Forelimb muscle (tissue), 1 donor: Measurements from ENCODE around the gene BCL6. TPM values are rescaled to one million over a fixed set of nuclear protein-coding genes. Genes with fewer than 3 reads are reported as not detected.
A peak's percentile ranks its signal among the peaks of the same experiment; 100 is the strongest.

ENCODE experiments used
- DNase-seq: peaks from one replicate; pipeline ENCODE4 v3.0.0-alpha.2; 2013; ENCODE audit warnings: low read depth
- polyA plus RNA-seq: library from polyadenylated mRNA; unstranded; fragments of 120-200 nt; gene quantifications from one replicate; pipeline ENCODE4 v1.2.1, GENCODE V29; 2013; ENCODE audit not compliant: insufficient read length

The BCL6 gene
- 30.6 TPM for polyA plus RNA-seq

DNA sequence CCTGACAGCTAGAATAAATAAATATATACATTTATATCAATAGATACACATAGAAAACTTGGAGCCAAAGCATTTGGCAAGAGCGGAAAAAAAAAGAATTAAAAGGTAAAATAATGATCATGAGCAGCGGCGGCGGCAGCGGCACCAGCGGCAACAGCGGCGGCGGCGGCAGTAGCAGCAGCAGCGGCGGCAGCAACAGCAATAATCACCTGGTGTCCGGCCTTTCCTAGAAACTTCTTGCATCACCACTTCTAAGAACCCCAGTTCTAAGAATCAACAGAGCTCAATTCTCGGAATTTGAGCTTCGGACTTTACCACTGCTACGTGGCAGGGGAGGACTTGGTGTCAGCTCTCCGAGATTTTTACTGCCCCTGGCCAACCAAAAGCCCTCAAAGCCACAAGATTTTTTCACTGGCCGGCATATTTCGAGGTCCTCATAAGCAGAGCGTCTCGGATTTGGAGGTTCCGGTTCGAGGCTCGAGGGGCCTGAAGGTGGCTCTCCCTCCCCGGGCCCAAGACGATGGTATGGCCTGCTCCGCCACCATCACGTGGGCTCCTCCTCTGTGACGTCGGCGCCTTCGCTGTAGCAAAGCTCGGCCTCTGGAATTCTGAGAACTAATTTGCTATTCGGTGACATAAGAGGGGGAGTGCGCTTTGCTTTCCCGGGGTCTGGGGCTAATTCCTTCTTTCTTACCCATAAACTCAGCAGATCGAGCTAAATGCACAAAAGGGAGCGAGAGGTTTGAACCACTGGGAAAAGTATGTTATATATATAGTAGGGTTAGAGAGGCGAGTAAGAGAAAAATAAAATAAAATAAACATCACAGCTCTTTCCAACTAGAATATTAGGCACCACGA is at the start of gene BCL6:
Gene BCL6 (minus strand): TSS at position 268 of the 858 bp plus-strand sequence. CDS start 11,775 bp downstream, outside the sequence.
- DNase-seq, result peak; percentile 95

GRCh38 chr3:187794731-187795130 is 49.5 kb upstream of the BCL6 start:
- no peak for DNase-seq

DNA sequence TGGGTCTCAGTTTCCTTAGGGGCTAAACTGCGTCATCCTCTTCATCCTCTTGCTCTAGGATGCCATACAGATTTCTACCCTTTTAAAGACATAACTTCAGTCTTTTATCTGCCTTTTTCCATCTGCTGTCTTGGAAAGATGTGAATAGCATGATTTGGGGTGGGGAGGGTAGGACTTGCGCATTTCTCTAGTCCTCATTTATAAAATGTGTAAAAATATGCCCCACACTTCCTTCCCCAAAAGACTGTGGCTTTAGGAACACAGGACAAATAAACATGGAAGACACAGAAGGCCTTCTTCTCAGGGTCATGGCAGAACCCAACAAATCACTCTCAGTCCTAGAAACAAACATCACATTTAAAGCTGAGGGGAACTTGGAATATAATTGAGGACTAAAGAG is 48.4 kb upstream of the BCL6 start:
- DNase-seq, result no peak

GRCh38 chr3:187792521-187792920 is 47.3 kb upstream of the BCL6 start:
- no peak for DNase-seq

GRCh38 chr3:187789872-187790271 is 44.6 kb upstream of the BCL6 start:
- DNase-seq, result no peak

- no peak for DNase-seq
Observed at GRCh38 chr3:187788984-187789857, 44.0 kb upstream of the BCL6 start.

GRCh38 chr3:187783098-187783497 is 37.8 kb upstream of the BCL6 start:
- no peak for DNase-seq

DNA sequence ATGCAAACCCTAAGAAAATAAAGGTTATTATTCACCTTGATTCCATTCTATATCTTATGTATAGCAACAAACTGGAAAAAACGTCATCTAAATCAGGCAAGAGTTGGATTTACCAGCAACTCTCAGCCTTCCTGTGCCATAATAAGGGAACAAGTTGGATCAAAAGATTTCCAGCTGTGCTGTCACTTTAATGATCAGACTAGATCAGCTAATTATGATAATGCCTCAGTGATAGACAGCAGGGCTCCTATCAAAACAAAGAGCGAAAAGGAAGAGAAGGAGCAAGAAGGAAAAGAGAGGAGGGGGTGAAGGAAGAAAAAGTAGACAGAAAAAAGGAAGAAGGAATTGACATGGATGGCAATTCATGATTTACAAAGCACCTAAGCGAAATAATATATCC is 36.7 kb upstream of the BCL6 start:
- no peak for DNase-seq

DNA sequence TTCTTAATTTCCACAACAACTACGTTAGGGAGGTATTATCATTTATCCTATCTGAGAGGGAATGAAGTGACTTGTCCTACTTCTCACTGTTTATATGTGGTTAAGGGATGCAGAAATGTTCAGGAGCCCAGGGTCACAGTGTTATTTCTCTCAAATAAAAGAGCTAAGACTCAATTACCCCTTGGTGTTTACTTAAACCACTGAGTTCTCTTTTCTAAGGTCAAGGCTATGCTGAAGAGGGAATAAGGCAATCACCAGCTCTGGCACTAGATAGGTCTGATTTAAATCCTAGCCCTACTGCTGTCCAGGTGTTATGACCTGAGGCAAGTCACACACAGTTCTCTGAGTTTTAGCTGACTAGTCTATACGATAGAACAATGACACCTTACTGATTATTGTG is 35.7 kb upstream of the BCL6 start:
- no peak for DNase-seq

DNA sequence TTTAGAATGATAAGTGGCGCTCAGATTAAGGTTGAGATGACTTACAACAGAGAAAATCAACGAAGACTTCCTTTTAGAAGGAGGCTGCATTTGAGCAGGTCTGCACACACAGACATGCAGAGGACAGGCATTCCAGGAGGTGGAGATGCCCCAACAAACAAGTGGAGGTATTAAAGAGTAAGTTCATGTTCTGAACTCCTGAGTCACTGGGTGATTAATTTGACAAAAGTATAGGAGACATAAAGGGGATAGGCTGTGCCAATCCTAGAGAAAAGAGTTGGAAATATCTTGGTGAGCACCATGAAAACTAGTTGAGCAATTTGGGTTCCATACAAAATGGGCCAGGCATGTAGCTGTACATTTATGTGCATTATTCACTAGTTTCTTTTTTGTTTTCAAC is 33.5 kb upstream of the BCL6 start:
- no peak for DNase-seq

GRCh38 chr3:187777331-187777941 is 32.2 kb upstream of the BCL6 start:
- DNase-seq, result no peak

- DNase-seq, result no peak
Observed at GRCh38 chr3:187775549-187775948, 30.3 kb upstream of the BCL6 start.

DNA sequence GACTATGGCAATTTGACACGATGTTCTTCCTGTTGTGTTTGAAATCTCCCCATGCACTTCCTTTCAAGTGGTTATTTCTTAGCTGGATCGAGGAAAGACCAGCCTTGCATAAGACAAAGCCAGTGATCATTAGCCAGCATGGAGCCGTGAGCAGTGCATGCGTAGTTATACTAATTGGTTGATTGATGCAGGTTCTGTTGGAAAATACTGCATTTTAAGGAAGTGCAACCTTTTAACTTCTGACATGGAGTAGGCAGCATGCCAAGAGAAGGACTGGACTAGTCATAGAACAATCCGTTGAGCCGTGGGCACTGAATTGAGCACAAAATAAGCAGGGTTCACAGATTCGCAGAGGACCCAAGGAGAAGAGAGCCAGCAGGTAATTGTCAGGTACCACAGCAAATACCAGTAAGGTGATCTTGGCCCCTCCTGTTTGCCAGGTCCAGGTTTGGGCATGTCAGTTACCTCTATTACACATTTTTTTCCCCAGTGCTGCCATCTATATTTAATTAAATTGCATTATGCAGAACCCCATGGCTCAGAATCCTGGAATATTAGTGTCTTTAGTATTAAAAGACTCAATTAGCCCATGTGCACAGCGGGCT is 29.0 kb upstream of the BCL6 start:
- DNase-seq, result no peak

GRCh38 chr3:187773233-187774184 is 28.2 kb upstream of the BCL6 start:
- DNase-seq, result no peak

DNA sequence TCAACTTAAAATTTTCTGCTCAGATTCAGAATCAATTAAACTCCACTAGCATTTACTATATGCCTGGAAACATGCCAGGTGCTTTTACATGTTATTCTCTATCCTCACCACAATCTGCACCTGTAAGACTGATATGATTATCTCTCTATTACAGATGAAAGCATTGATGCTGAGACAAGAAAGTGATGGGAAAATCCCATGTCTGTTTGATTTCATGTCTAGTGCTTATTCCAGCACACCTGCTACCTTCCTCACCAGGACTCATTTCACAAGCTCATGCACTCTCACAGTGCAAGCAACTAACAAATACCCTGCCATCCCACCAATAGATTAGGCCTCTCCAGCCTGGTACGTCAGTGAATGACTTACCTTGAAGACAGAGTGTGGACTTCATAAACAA is 25.0 kb upstream of the BCL6 start:
- DNase-seq, result no peak

- DNase-seq, result no peak
Observed at GRCh38 chr3:187769771-187770170, 24.5 kb upstream of the BCL6 start.

DNA sequence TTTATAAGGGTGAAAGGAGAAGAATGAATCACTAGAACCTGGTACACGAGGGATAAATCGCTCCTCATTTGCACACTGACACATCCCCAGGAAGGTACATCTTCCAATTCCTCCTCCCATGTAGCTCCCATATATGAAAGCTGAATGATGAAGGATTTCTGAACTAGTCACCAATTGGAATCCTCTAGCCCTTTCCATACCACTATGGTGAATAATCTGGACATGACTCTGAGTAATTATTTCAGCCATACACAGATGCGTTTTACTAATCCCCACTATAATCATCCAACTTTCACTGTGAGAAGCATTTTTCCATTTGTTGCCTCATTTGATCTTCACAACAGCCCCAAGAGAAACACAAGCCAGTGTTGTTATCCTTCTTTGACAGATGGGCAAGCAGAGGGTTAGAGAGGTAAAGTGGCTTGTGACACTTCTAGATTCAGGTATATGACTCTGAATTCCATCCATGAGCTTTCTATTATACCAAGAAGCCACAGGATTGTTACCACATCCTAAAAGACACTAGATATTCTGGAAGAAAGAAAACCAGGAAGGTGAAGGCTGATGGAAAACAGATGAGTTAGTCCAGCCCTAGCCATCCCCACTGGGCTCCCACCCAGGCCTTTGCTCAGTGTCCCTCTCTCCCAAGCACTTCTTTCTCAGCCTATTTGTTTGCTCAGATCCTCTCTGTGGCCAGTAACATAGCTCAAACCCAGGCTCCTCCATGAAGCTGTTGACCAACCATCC is 22.2 kb upstream of the BCL6 start:
- no peak for DNase-seq

GRCh38 chr3:187765342-187765741 is 20.1 kb upstream of the BCL6 start:
- no peak for DNase-seq

- DNase-seq, result no peak
Observed at GRCh38 chr3:187763850-187764648, 18.8 kb upstream of the BCL6 start.
